Thyroid gland (tissue), 4 donors: Measurements from ENCODE around the gene GNGT1.
"Not testable (repeated sequence)": the region's sequence is repeated elsewhere in the genome, so short reads cannot be mapped to it uniquely, and the experiment has no call there.

ENCODE experiments used
- POLR2A ChIP-seq, 2 donors: fragments of 450-650 bp; IDR thresholded peaks; one replicate each; pipeline ENCODE4 v1.6.1; 2017; ENCODE audit warnings: antibody characterized with exemption in 2 of 2, mild to moderate bottlenecking in 2 of 2, moderate library complexity in 1 of 2
- TF ChIP-seq, protein P1 (sequence below), 6 experiments: fragments of 200-600 bp in 3 of 6; fragments of 450-650 bp in 3 of 6; sonication (generic) in 3 of 6; IDR thresholded peaks; one replicate each; pipeline ENCODE4 v1.5.1; 2016 to 2019; ENCODE audit warnings: antibody characterized with exemption in 6 of 6, mild to moderate bottlenecking in 2 of 6, inconsistent platforms in 1 of 6, moderate library complexity in 1 of 6

DNA sequence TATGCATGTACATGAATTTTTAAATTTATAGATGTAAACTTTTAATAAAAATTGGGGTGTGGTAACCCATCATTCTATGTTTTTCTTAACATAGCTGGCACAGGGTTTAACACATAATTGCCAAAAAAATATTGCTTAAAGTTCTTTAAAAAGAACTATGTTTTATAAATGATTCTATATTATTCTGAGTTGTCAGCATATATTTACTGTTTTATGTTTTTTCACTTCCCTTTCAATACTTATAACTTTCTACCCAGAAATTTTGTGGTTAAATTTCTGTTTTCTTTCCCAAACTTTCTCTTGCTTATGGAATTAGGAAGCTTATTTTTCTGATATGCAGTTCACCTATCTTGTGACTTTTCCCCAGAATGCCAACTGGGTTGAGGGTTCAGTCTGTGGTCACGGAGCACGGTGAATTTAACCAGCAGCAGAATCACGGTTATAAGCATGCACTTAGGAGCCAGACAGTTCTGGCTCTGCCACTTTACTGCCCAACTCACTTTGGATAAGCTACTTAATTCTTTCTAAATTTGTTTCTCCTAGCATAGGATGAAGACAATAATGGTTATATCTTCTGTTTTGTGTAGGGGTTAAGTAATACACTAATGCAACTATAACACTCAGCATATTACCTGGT, 9.0 kb downstream of the GNGT1 start:
- TF ChIP-seq, protein P1, sequence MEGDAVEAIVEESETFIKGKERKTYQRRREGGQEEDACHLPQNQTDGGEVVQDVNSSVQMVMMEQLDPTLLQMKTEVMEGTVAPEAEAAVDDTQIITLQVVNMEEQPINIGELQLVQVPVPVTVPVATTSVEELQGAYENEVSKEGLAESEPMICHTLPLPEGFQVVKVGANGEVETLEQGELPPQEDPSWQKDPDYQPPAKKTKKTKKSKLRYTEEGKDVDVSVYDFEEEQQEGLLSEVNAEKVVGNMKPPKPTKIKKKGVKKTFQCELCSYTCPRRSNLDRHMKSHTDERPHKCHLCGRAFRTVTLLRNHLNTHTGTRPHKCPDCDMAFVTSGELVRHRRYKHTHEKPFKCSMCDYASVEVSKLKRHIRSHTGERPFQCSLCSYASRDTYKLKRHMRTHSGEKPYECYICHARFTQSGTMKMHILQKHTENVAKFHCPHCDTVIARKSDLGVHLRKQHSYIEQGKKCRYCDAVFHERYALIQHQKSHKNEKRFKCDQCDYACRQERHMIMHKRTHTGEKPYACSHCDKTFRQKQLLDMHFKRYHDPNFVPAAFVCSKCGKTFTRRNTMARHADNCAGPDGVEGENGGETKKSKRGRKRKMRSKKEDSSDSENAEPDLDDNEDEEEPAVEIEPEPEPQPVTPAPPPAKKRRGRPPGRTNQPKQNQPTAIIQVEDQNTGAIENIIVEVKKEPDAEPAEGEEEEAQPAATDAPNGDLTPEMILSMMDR (IDR thresholded peaks at IDR 0.05): not testable (repeated sequence)
- not testable (repeated sequence) for TF ChIP-seq POLR2A (IDR thresholded peaks at IDR 0.05)
